ENCODE measurements around the gene CARD10. TPM values are rescaled to one million over a fixed set of nuclear protein-coding genes. Genes with fewer than 3 reads are reported as not detected.
A peak's percentile ranks its signal among the peaks of the same experiment; 100 is the strongest.
"Not testable (repeated sequence)": the region's sequence is repeated elsewhere in the genome, so short reads cannot be mapped to it uniquely, and the experiment has no call there.

CARD10 gene
- total RNA-seq, 1 experiment from 2014 or later, result 17.5 TPM

DNA sequence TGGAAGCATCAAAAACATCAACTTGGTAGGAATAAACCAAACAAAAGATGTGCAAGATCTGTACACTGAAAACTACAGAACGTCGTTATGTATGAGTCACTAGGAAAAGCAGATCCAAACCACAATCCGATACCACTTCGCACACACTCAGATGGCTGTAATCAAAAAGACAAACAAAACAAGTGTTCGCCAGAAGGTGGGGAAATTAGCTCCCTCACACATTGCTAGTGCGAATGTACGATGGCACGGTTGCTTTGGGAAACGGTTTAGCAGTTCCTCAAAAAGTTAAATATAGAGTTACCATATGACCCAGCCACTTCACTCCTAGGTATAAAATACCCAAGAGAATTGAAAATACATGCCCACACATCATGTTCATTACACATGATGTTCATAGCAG, 14.8 kb upstream of the CARD10 start:
- Mint-ChIP-seq H3K9me3 (no peaks in the 10 kb centered on the region), H3K27me3 (ENCODE audit: low read depth) (peaks cover 4% of the 10 kb centered on the region; the same call in 1 of the 2 replicates), H3K4me3 (no peak overlapping the region), H3K36me3 (no peaks in the 10 kb centered on the region), H3K4me1 (peaks cover 5% of the 10 kb centered on the region), H3K27ac (no peak overlapping the region)
- TF ChIP-seq JAZF1 (CRISPR knock-in tag; IDR thresholded peaks at IDR 0.05), result no peak
- TF ChIP-seq, protein P1, sequence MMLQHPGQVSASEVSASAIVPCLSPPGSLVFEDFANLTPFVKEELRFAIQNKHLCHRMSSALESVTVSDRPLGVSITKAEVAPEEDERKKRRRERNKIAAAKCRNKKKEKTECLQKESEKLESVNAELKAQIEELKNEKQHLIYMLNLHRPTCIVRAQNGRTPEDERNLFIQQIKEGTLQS (CRISPR knock-in tag; conservative IDR thresholded peaks at IDR 0.05), result no peak
- no peak for TF ChIP-seq ZNF219 (CRISPR knock-in tag; IDR thresholded peaks at IDR 0.05; ENCODE audit: borderline replicate concordance)
- TF ChIP-seq PRRX2 (CRISPR knock-in tag; IDR thresholded peaks at IDR 0.05), result no peak
- ATAC-seq, result no peak
- POLR2A ChIA-PET, result no interaction called here
- DNase-seq (ENCODE audit: low spot score), result no peak
- CTCF ChIA-PET, result interaction anchor here (1.0 kb wide), 1 partner anchor 58 kb away, joined by 4 read pairs; no protein-coding TSS in a partner anchor

DNA sequence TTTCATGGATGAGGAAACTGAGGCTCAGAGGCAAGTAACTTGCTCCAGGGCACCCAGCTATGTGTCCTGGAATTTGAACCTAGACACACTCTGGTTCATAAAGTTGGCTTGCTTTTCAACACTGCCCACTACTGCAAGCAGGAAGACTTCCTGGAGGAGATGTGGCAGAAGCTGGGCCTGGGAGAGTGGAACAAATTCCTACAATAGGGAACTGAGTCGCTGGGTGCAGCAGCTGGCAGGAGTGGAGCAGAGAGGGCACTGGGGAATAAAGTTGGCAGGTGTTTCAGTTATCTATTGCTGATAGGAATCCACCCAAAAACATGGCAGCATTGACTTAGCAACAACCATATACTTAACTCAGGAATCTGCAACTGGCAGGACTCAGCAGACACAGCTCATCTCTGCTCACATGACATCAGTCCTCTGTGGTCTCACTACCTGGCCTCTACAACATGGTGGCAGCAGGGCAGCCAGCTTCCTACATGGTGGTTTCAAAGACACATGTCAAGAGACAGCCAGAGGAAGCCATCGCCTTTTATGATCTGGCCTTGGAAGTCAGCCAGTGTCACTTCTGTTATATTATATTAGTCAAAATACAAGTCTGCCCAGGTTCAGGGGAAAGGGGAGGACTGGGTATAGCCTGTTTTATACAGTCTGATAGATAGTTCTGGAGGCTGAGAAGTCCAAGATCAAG, 10.6 kb upstream of the CARD10 start:
- DNase-seq (ENCODE audit: low spot score) (no peak), ATAC-seq (no peak)
- H3K4me1 Mint-ChIP-seq, result no peaks in the 10 kb centered on the region
- peaks cover 4% of the 10 kb centered on the region; the same call in 1 of the 2 replicates for H3K27me3 Mint-ChIP-seq (ENCODE audit: low read depth)
- CTCF ChIA-PET, result interaction anchor here (0.6 to 2.1 kb wide), 4 partner anchors 9 to 57 kb away, joined by 3 to 7 read pairs (median 4); no protein-coding TSS in a partner anchor
- no peak for TF ChIP-seq ZNF396 (CRISPR knock-in tag; IDR thresholded peaks at IDR 0.05; ENCODE audit: borderline replicate concordance)
- no peaks in the 10 kb centered on the region for H3K9me3 Mint-ChIP-seq
- no peaks in the 10 kb centered on the region for H3K36me3 Mint-ChIP-seq
- no peak overlapping the region for H3K27ac Mint-ChIP-seq
- POLR2A ChIA-PET, result no interaction called here
- H3K4me3 Mint-ChIP-seq, result no peak overlapping the region

DNA sequence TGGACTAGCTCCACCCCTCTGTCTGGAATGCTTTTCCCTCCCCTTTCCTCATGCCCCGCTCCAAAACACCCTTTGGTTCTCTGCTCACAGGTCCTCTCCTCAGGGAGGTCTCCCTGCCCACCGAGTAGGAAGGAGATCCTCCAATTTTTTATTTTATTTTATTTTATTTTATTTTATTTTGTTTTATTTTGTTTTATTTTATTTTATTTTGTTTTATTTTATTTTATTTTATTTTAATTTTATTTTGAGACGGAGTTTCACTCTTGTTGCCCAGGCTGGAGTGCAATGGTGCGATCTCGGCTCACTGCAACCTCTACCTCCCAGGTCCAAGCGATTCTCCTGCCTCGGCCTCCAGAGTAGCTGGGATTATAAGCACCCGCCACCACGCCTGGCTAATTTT, 8.7 kb upstream of the CARD10 start:
- not testable (repeated sequence) for H3K27ac Mint-ChIP-seq; H3K4me1 Mint-ChIP-seq; ATAC-seq; H3K27me3 Mint-ChIP-seq (ENCODE audit: low read depth); H3K4me3 Mint-ChIP-seq; H3K36me3 Mint-ChIP-seq; DNase-seq (ENCODE audit: low spot score); H3K9me3 Mint-ChIP-seq
- peak; percentile 100 for TF ChIP-seq HMGA2 (CRISPR knock-in tag; IDR thresholded peaks at IDR 0.05)
- ChIA-PET POLR2A (interaction anchor here (0.6 kb wide), 1 partner anchor 1878 kb away, joined by 6 read pairs; no protein-coding TSS in a partner anchor), CTCF (interaction anchor here (0.5 to 2.4 kb wide), 11 partner anchors 9 to 169 kb away, joined by 3 to 11 read pairs (median 5); partner anchors contain the start of gene CARD10)

DNA sequence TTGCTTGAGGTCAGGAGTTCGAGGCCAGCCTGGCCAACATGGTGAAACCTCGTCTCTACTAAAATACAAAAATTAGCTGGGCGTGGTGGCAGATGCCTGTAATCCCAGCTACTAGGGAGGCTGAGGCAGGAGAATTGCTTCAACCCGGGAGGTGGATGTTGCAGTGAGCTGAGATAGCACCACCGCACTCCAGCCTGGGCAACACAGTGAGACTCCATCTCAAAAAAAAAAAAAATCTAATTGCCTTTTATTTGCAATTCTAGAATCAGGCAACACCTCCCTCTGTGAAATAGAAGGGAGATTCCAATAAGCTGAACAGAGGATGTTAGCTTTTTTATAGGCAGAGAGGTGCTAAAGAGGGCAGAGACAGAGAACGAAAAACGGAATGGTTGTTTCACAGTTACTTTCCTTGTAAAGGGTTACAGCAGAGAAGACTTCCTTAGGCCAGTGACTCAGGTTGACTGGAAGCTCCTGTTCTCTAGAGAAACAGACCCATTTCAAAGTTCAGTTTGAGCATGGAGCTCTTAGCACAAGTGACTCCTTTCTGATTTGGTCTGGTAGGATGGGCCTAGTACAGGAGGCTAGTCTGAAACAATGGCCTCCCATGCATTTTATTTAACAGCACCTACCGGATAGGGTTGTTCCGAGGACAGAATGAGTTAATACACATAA, 8.0 kb upstream of the CARD10 start:
- not testable (repeated sequence) for H3K27ac Mint-ChIP-seq; ATAC-seq; H3K36me3 Mint-ChIP-seq; H3K27me3 Mint-ChIP-seq (ENCODE audit: low read depth); H3K9me3 Mint-ChIP-seq; H3K4me1 Mint-ChIP-seq; DNase-seq (ENCODE audit: low spot score); H3K4me3 Mint-ChIP-seq
- ChIA-PET CTCF (interaction anchor here (0.5 to 2.4 kb wide), 9 partner anchors 8 to 116 kb away, joined by 3 to 11 read pairs (median 7); partner anchors contain the start of gene CARD10), POLR2A (interaction anchor here (0.6 kb wide), 1 partner anchor 1879 kb away, joined by 6 read pairs; no protein-coding TSS in a partner anchor)

DNA sequence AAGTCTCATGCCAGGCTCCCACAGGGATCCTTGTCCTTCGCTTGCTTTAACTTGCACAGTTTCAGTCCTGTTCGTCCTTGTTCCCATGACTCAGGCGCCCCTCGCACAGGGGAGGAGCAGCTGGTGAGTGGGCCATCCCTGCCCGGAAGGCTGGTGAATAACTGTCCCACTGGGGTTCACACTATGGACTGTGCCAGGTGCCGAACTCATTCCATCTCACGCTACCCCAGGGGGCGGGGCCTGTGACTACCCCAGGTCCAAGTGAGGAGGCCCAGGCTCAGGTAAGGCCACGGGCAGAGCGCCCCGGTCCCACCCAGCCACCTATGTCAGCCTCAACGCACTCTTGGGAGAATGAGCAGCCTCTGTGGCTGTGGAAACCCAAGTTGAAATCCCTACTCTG, 7.2 kb upstream of the CARD10 start:
- TF ChIP-seq, protein P2, sequence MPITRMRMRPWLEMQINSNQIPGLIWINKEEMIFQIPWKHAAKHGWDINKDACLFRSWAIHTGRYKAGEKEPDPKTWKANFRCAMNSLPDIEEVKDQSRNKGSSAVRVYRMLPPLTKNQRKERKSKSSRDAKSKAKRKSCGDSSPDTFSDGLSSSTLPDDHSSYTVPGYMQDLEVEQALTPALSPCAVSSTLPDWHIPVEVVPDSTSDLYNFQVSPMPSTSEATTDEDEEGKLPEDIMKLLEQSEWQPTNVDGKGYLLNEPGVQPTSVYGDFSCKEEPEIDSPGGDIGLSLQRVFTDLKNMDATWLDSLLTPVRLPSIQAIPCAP (CRISPR knock-in tag; IDR thresholded peaks at IDR 0.05), result no peak
- no peak for TF ChIP-seq NFATC4 (CRISPR knock-in tag; IDR thresholded peaks at IDR 0.05)
- TF ChIP-seq, protein P3, sequence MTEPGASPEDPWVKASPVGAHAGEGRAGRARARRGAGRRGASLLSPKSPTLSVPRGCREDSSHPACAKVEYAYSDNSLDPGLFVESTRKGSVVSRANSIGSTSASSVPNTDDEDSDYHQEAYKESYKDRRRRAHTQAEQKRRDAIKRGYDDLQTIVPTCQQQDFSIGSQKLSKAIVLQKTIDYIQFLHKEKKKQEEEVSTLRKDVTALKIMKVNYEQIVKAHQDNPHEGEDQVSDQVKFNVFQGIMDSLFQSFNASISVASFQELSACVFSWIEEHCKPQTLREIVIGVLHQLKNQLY (CRISPR knock-in tag; IDR thresholded peaks at IDR 0.05), result no peak
- no peak for TF ChIP-seq SMAD3 (CRISPR knock-in tag; IDR thresholded peaks at IDR 0.05; ENCODE audit: borderline replicate concordance)
- Mint-ChIP-seq H3K36me3 (no peaks in the 10 kb centered on the region), H3K9me3 (no peaks in the 10 kb centered on the region), H3K4me3 (no peak overlapping the region), H3K4me1 (no peaks in the 10 kb centered on the region), H3K27ac (no peak overlapping the region), H3K27me3 (ENCODE audit: low read depth) (peaks cover 7% of the 10 kb centered on the region)
- no peak for DNase-seq (ENCODE audit: low spot score)
- ChIA-PET CTCF (interaction anchor here (1.4 kb wide), 1 partner anchor 12 kb away, joined by 4 read pairs; no protein-coding TSS in a partner anchor), POLR2A (no interaction called here)
- ATAC-seq, result no peak

Data from WTC11 (cell line).